HCT116 (cell line): ENCODE measurements around the gene KYNU. TPM values are rescaled to one million over a fixed set of nuclear protein-coding genes. Genes with fewer than 3 reads are reported as not detected.

Experiments
- ATAC-seq: fragments of 200-7000 bp; cut with Tn5 transposase; 2 replicates; pipeline ENCODE4 v1.9.1; 2020; ENCODE audit warnings: mild to moderate bottlenecking, moderate library complexity
- BruUV-seq: library from RNA; stranded (reverse); fragments of 400-500 nt; replicated peaks from 2 replicates; lab custom pipeline; 2021; lab: Mats Ljungman, UMichigan
- CTCF ChIA-PET: fragments of 300-600 bp; sonication (Branson Sonifier 250); formaldehyde crosslinking; loops from one replicate; lab custom pipeline; 2021; ENCODE audit warnings: antibody characterized with exemption; lab: Charles Lee
- POLR2A ChIA-PET: fragments of 300-600, 350-600 bp; sonication (Branson Sonifier 250); formaldehyde crosslinking; loops from one replicate; lab custom pipeline; 2021; ENCODE audit warnings: antibody characterized with exemption; lab: Charles Lee
- RAD21 ChIA-PET, 2 experiments: fragments of 300-600 bp; sonication (Branson Sonifier 250); formaldehyde crosslinking; loops; one replicate each; lab custom pipeline; 2023; ENCODE audit warnings: low total read pairs in 2 of 2; ENCODE audit not compliant: uncharacterized antibody in 2 of 2, unreplicated experiment in 2 of 2, low non-redundant PET in 1 of 2; lab: Charles Lee
- DNase-seq: peaks from one replicate; pipeline ENCODE4 v3.0.0-alpha.2; 2010; ENCODE audit warnings: low read depth, low spot score
- H2AFZ ChIP-seq: fragments of 200-600 bp; shearing (Covaris generic), sonication (generic); 2 replicates; pipeline ENCODE4 v1.6.1; 2017; ENCODE audit warnings: low read depth, mixed run types, mixed read lengths, antibody characterized with exemption, low read length; ENCODE audit not compliant: poor library complexity, severe bottlenecking
- H3K27ac ChIP-seq: 2 replicates; pipeline ENCODE4 v1.5.1; 2012; ENCODE audit warnings: low read depth, low read length
- H3K27me3 ChIP-seq: fragments of 200-600 bp; sonication (generic); 2 replicates; pipeline ENCODE4 v1.6.1; 2016; ENCODE audit warnings: mixed run types, low read length, mixed read lengths; ENCODE audit not compliant: insufficient read depth
- H3K36me3 ChIP-seq, 2 experiments: fragments of 200-500 bp in 1 of 2; fragments of 200-600 bp in 1 of 2; sonication (Bioruptor generic) in 1 of 2; sonication (generic) in 1 of 2; 2 replicates each; pipeline versions ENCODE4 v1.5.1 to v1.6.1; 2014 to 2016; ENCODE audit warnings: low read length in 2 of 2, inconsistent platforms in 1 of 2, mixed read lengths in 1 of 2, mixed run types in 1 of 2; ENCODE audit not compliant: insufficient read depth in 2 of 2, control insufficient read depth in 1 of 2
- H3K4me1 ChIP-seq, 2 experiments: fragments of 200-600 bp in 1 of 2; sonication (generic) in 1 of 2; 2 replicates each; pipeline versions ENCODE4 v1.5.1 to v1.6.1; 2012 to 2017; ENCODE audit warnings: low read length in 2 of 2, inconsistent platforms in 1 of 2, mild to moderate bottlenecking in 1 of 2, mixed read lengths in 1 of 2, mixed run types in 1 of 2, moderate library complexity in 1 of 2; ENCODE audit not compliant: insufficient read depth in 2 of 2, control insufficient read depth in 1 of 2
- H3K4me2 ChIP-seq: fragments of 200-600 bp; sonication (generic); 2 replicates; pipeline ENCODE4 v1.6.1; 2017; ENCODE audit warnings: mixed run types, low read length, mixed read lengths
- H3K4me3 ChIP-seq, 2 experiments: fragments of 200-600 bp in 1 of 2; sonication (generic) in 1 of 2; replicated peaks in 1 of 2; 2 replicates each; pipeline ENCODE4 v1.5.1; 2011 to 2016; ENCODE audit warnings: low read length in 2 of 2, control low read depth in 1 of 2, low read depth in 1 of 2, mild to moderate bottlenecking in 1 of 2, mixed read lengths in 1 of 2, mixed run types in 1 of 2
- H3K79me2 ChIP-seq: fragments of 200-600 bp; sonication (generic); 2 replicates; pipeline ENCODE4 v1.6.1; 2017; ENCODE audit warnings: mild to moderate bottlenecking, mixed run types, low read length, moderate library complexity, mixed read lengths; ENCODE audit not compliant: insufficient read depth
- H3K9ac ChIP-seq: fragments of 200-600 bp; sonication (generic); 2 replicates; pipeline ENCODE4 v1.6.1; 2016; ENCODE audit warnings: low read length, mixed read lengths
- H3K9me2 ChIP-seq: fragments of 200-600 bp; sonication (generic), shearing (Covaris generic); 2 replicates; pipeline ENCODE4 v1.6.1; 2017; ENCODE audit warnings: mixed run types, mild to moderate bottlenecking, moderate library complexity; ENCODE audit not compliant: insufficient read depth
- H3K9me3 ChIP-seq, 2 experiments: fragments of 200-500 bp in 1 of 2; fragments of 200-600 bp in 1 of 2; sonication (Bioruptor generic) in 1 of 2; sonication (generic) in 1 of 2; 2 replicates each; pipeline ENCODE4 v1.6.1; 2014 to 2017; ENCODE audit warnings: low read length in 2 of 2, mixed read lengths in 2 of 2, inconsistent platforms in 1 of 2, low read depth in 1 of 2, mild to moderate bottlenecking in 1 of 2, mixed run types in 1 of 2, moderate library complexity in 1 of 2; ENCODE audit not compliant: control insufficient read depth in 1 of 2, insufficient read depth in 1 of 2
- H4K20me1 ChIP-seq: fragments of 200-600 bp; sonication (generic), shearing (Covaris generic); 2 replicates; pipeline ENCODE4 v1.6.1; 2017; ENCODE audit warnings: mixed run types, mild to moderate bottlenecking, moderate library complexity; ENCODE audit not compliant: insufficient read depth
- CBX3 ChIP-seq: IDR thresholded peaks from 2 replicates; pipeline ENCODE4 v1.6.1; 2012; ENCODE audit warnings: low read depth
- CEBPB ChIP-seq: IDR thresholded peaks from 2 replicates; pipeline ENCODE4 v1.6.1; 2012; ENCODE audit warnings: low read depth
- CTCF ChIP-seq, 3 experiments: fragments of 200-600 bp in 1 of 3; sonication (generic) in 1 of 3; IDR thresholded peaks in 2 of 3; conservative IDR thresholded peaks in 1 of 3; 2 replicates each; pipeline ENCODE4 v1.5.1; 2012 to 2017; ENCODE audit warnings: low read depth in 2 of 3, low read length in 2 of 3, antibody characterized with exemption in 1 of 3, borderline replicate concordance in 1 of 3, control low read depth in 1 of 3, mild to moderate bottlenecking in 1 of 3, mixed read lengths in 1 of 3, mixed run types in 1 of 3, moderate library complexity in 1 of 3; ENCODE audit not compliant: insufficient read depth in 1 of 3
- ELF1 ChIP-seq: IDR thresholded peaks from 2 replicates; pipeline ENCODE4 v1.6.1; 2012; ENCODE audit warnings: low read depth, borderline replicate concordance
- EZH2 ChIP-seq: fragments of 200-600 bp; sonication (generic); IDR thresholded peaks from 2 replicates; pipeline ENCODE4 v1.6.1; 2017; ENCODE audit warnings: antibody characterized with exemption, mixed run types
- EZH2phosphoT487 ChIP-seq: fragments of 200-600 bp; IDR thresholded peaks from 2 replicates; pipeline ENCODE4 v1.6.1; 2018; ENCODE audit warnings: antibody characterized with exemption, borderline replicate concordance
- FOSL1 ChIP-seq: IDR thresholded peaks from 2 replicates; pipeline ENCODE4 v1.6.1; 2012; ENCODE audit warnings: low read depth
- MAX ChIP-seq: IDR thresholded peaks from 2 replicates; pipeline ENCODE4 v1.6.1; 2012
- POLR2A ChIP-seq: IDR thresholded peaks from 2 replicates; pipeline ENCODE4 v1.7.0; 2011; ENCODE audit warnings: borderline replicate concordance; ENCODE audit not compliant: insufficient read depth, insufficient read length; ENCODE audit errors: extremely low read depth
- POLR2AphosphoS5 ChIP-seq: IDR thresholded peaks from 2 replicates; pipeline ENCODE4 v1.6.1; 2011; ENCODE audit warnings: mild to moderate bottlenecking, low read depth, low read length, moderate library complexity
- SIN3A ChIP-seq: IDR thresholded peaks from 2 replicates; pipeline ENCODE4 v1.6.1; 2012; ENCODE audit warnings: low read depth
- SP1 ChIP-seq: IDR thresholded peaks from 2 replicates; pipeline ENCODE4 v1.6.1; 2012; ENCODE audit warnings: low read depth
- SRF ChIP-seq: IDR thresholded peaks from 2 replicates; pipeline ENCODE4 v1.6.1; 2012; ENCODE audit warnings: low read depth
- TCF7L2 ChIP-seq: IDR thresholded peaks from 2 replicates; pipeline ENCODE4 v1.7.0; 2011; ENCODE audit warnings: borderline replicate concordance, inconsistent platforms; ENCODE audit not compliant: insufficient read depth, insufficient read length; ENCODE audit errors: extremely low read depth
- YY1 ChIP-seq: IDR thresholded peaks from 2 replicates; pipeline ENCODE4 v1.6.1; 2011; ENCODE audit warnings: low read length, low read depth, moderate library complexity, mild to moderate bottlenecking; ENCODE audit not compliant: insufficient replicate concordance; ENCODE audit errors: extremely low read depth
- ZFX ChIP-seq: fragments of 450-650 bp; IDR thresholded peaks from 2 replicates; pipeline ENCODE4 v1.6.1; 2017
- ZNF274 ChIP-seq: fragments of 200-500 bp; sonication (Bioruptor generic); IDR thresholded peaks from 2 replicates; pipeline ENCODE4 v1.6.1; 2014; ENCODE audit warnings: mild to moderate bottlenecking, low read depth, low read length, inconsistent platforms
- intact Hi-C: fragments of 100-400 bp; cut with micrococcal nuclease; formaldehyde crosslinking; loops from 2 replicates; pipeline ENCODE4 v1.10.0; 2022
- total RNA-seq: library from RNA; stranded (reverse); gene quantifications from one replicate; pipeline ENCODE4 v1.2.1, GENCODE V29; 2021; ENCODE audit not compliant: unreplicated experiment
- TF ChIP-seq, protein P1 (sequence below): IDR thresholded peaks from 2 replicates; pipeline ENCODE4 v1.6.1; 2011; ENCODE audit warnings: mild to moderate bottlenecking, low read length, moderate library complexity; ENCODE audit not compliant: insufficient replicate concordance; ENCODE audit errors: extremely low read depth
- TF ChIP-seq, protein P2 (sequence below): IDR thresholded peaks from 2 replicates; pipeline ENCODE4 v1.6.1; 2012; ENCODE audit warnings: low read depth
- TF ChIP-seq, protein P3 (sequence below): IDR thresholded peaks from 2 replicates; pipeline ENCODE4 v1.6.1; 2012

KYNU gene
- total RNA-seq, 1 experiment from 2014 or later: 0.22 TPM

GRCh38 chr2:142842369-142842768, 35.1 kb upstream of the KYNU start:
- no TSS peak for BruUV-seq
- Histone ChIP-seq H4K20me1 (no peaks in the 10 kb centered on the region), H3K36me3 (no peaks in the 10 kb centered on the region), H3K4me3 (no peak overlapping the region)
- RAD21 ChIA-PET: no interaction called here
- no peak for DNase-seq
- no peak for TF ChIP-seq POLR2AphosphoS5
- TF ChIP-seq CEBPB: no peak
- TF ChIP-seq SRF: no peak
- TF ChIP-seq SP1: no peak
- TF ChIP-seq CBX3: no peak
- no peak for TF ChIP-seq YY1
- TF ChIP-seq, protein P1, sequence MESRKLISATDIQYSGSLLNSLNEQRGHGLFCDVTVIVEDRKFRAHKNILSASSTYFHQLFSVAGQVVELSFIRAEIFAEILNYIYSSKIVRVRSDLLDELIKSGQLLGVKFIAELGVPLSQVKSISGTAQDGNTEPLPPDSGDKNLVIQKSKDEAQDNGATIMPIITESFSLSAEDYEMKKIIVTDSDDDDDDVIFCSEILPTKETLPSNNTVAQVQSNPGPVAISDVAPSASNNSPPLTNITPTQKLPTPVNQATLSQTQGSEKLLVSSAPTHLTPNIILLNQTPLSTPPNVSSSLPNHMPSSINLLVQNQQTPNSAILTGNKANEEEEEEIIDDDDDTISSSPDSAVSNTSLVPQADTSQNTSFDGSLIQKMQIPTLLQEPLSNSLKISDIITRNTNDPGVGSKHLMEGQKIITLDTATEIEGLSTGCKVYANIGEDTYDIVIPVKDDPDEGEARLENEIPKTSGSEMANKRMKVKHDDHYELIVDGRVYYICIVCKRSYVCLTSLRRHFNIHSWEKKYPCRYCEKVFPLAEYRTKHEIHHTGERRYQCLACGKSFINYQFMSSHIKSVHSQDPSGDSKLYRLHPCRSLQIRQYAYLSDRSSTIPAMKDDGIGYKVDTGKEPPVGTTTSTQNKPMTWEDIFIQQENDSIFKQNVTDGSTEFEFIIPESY: no peak
- no peak for TF ChIP-seq SIN3A
- TF ChIP-seq TCF7L2: no peak
- TF ChIP-seq ZNF274: no peak
- TF ChIP-seq, protein P2, sequence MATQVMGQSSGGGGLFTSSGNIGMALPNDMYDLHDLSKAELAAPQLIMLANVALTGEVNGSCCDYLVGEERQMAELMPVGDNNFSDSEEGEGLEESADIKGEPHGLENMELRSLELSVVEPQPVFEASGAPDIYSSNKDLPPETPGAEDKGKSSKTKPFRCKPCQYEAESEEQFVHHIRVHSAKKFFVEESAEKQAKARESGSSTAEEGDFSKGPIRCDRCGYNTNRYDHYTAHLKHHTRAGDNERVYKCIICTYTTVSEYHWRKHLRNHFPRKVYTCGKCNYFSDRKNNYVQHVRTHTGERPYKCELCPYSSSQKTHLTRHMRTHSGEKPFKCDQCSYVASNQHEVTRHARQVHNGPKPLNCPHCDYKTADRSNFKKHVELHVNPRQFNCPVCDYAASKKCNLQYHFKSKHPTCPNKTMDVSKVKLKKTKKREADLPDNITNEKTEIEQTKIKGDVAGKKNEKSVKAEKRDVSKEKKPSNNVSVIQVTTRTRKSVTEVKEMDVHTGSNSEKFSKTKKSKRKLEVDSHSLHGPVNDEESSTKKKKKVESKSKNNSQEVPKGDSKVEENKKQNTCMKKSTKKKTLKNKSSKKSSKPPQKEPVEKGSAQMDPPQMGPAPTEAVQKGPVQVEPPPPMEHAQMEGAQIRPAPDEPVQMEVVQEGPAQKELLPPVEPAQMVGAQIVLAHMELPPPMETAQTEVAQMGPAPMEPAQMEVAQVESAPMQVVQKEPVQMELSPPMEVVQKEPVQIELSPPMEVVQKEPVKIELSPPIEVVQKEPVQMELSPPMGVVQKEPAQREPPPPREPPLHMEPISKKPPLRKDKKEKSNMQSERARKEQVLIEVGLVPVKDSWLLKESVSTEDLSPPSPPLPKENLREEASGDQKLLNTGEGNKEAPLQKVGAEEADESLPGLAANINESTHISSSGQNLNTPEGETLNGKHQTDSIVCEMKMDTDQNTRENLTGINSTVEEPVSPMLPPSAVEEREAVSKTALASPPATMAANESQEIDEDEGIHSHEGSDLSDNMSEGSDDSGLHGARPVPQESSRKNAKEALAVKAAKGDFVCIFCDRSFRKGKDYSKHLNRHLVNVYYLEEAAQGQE: no peak
- no peak for TF ChIP-seq ELF1
- TF ChIP-seq EZH2: no peak
- no peak for TF ChIP-seq CTCF (IDR thresholded peaks at IDR 0.05 in 2 of 3, conservative IDR thresholded peaks at IDR 0.05 in 1 of 3; ENCODE audit: borderline replicate concordance in 1 of 3, insufficient read depth in 1 of 3, low read depth in 2 of 3, low read length in 2 of 3)
- TF ChIP-seq EZH2phosphoT487: no peak
- TF ChIP-seq FOSL1: no peak
- TF ChIP-seq POLR2A: no peak
- TF ChIP-seq, protein P3, sequence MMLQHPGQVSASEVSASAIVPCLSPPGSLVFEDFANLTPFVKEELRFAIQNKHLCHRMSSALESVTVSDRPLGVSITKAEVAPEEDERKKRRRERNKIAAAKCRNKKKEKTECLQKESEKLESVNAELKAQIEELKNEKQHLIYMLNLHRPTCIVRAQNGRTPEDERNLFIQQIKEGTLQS: no peak
- TF ChIP-seq ZFX: no peak
- TF ChIP-seq MAX: no peak
- TF ChIP-seq, all 23 proteins: peak for 0
- ChIA-PET POLR2A (no interaction called here), CTCF (no interaction called here)
- H2AFZ ChIP-seq: no peak overlapping the region
- no peaks in the 10 kb centered on the region; the same call in 1 of the 2 replicates for H3K9me2 ChIP-seq
- H3K9me3 ChIP-seq: no peaks in the 10 kb centered on the region
- H3K9ac ChIP-seq: no peak overlapping the region
- no peaks in the 10 kb centered on the region for H3K4me1 ChIP-seq
- ATAC-seq: no peak
- H3K79me2 ChIP-seq: no peaks in the 10 kb centered on the region
- no peak overlapping the region for H3K4me2 ChIP-seq
- H3K27ac ChIP-seq: no peak overlapping the region
- intact Hi-C loops: no loop called here
- H3K27me3 ChIP-seq: no peaks in the 10 kb centered on the region
